Astrocyte (in vitro differentiated cells and primary cell): Measurements from ENCODE around the gene C15orf62.

Source experiments
- EZH2 ChIP-seq: IDR thresholded peaks from 2 replicates; pipeline ENCODE4 v1.6.1; 2012; ENCODE audit warnings: mild to moderate bottlenecking, low read length, inconsistent platforms; ENCODE audit not compliant: insufficient read depth
- TF ChIP-seq, protein P1 (sequence below): IDR thresholded peaks from 2 replicates; pipeline ENCODE4 v1.5.1; 2011; ENCODE audit warnings: low read depth, mild to moderate bottlenecking, inconsistent platforms, low read length, moderate library complexity; ENCODE audit not compliant: insufficient read depth

GRCh38 chr15:40756938-40757337 is 12.8 kb upstream of the C15orf62 start:
- TF ChIP-seq, protein P1, sequence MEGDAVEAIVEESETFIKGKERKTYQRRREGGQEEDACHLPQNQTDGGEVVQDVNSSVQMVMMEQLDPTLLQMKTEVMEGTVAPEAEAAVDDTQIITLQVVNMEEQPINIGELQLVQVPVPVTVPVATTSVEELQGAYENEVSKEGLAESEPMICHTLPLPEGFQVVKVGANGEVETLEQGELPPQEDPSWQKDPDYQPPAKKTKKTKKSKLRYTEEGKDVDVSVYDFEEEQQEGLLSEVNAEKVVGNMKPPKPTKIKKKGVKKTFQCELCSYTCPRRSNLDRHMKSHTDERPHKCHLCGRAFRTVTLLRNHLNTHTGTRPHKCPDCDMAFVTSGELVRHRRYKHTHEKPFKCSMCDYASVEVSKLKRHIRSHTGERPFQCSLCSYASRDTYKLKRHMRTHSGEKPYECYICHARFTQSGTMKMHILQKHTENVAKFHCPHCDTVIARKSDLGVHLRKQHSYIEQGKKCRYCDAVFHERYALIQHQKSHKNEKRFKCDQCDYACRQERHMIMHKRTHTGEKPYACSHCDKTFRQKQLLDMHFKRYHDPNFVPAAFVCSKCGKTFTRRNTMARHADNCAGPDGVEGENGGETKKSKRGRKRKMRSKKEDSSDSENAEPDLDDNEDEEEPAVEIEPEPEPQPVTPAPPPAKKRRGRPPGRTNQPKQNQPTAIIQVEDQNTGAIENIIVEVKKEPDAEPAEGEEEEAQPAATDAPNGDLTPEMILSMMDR: no peak
- no peak for TF ChIP-seq EZH2
